Motor neuron (in vitro differentiated cells): Measurements from ENCODE around the gene PHIP. TPM values are rescaled to one million over a fixed set of nuclear protein-coding genes. Genes with fewer than 3 reads are reported as not detected.

ENCODE experiments used
- ATAC-seq, 8 experiments: fragments of 200-7000 bp; cut with Tn5 transposase; replicated peaks in 6 of 8; 2 replicates each; pipeline ENCODE4 v1.8.0; 2021; ENCODE audit warnings: mild to moderate bottlenecking in 8 of 8, moderate library complexity in 8 of 8
- H3K27ac ChIP-seq, 2 donors: fragments of 250-450 bp; sonication (Bioruptor Pico); 2 replicates each; pipeline ENCODE4 v1.9.0; 2021; ENCODE audit warnings: antibody characterized with exemption in 2 of 2, mild to moderate bottlenecking in 2 of 2, moderate library complexity in 1 of 2
- H3K4me1 ChIP-seq, 2 donors: fragments of 250-450 bp; sonication (Bioruptor Pico); replicated peaks in 1 of 2; 2 replicates each; pipeline ENCODE4 v1.6.1; 2021; ENCODE audit warnings: antibody characterized with exemption in 2 of 2, mild to moderate bottlenecking in 2 of 2, moderate library complexity in 1 of 2
- H3K4me3 ChIP-seq, 5 donors: fragments of 250-450 bp; sonication (Bioruptor Pico); 2 replicates each; pipeline ENCODE4 v1.9.0; 2021; ENCODE audit warnings: antibody characterized with exemption in 5 of 5, mild to moderate bottlenecking in 5 of 5, moderate library complexity in 4 of 5
- WGBS, 10 experiments: fragments of 450-650 bp; shearing (Covaris generic); methylation state at CpG; one replicate each; pipeline ENCODE4 v1.0.0; 2022; 5-methylcytosine and 5-hydroxymethylcytosine counted together
- in situ Hi-C, 9 experiments: fragments of 400-800 bp; cut with MboI; loops; one replicate each; pipeline ENCODE4 v1.15.0; 2021; ENCODE audit warnings: low sequenced_read_pairs in 9 of 9, low pct_unique_long_range_greater_than_20kb in 2 of 9; ENCODE audit not compliant: unreplicated experiment in 9 of 9
- total RNA-seq, 8 experiments: library from RNA; unstranded; fragments of 300-600 nt; gene quantifications; 2 replicates each; pipeline versions ENCODE4 v1.2.3 to v1.2.4, GENCODE V29; 2022

Gene PHIP
- total RNA-seq, 8 experiments from 2014 or later = 19.0 to 53.6 (median 42.5) TPM

DNA sequence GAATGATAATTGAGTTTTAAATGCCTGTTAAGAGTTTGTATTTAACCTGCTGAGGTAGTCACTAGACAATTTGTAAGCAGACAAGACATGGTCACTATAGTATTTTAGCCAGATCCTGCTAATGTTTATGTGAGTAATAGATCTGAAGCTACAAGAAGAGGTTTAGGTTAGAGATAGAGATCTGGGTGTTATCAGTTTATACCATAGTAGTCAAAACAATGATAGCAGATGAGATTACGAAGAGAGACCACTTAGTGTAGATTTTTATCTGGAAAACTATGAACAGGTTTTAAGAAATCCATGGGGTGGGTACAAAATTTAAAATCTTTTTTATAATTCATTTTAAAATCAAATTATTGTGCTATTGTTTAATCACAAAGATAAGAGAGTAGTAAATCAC is 47.5 kb downstream of the PHIP start:
- no peak overlapping the region for H3K4me3 ChIP-seq
- in situ Hi-C loops = no loop called here
- no peak for ATAC-seq
- no peak overlapping the region for H3K27ac ChIP-seq
- H3K4me1 ChIP-seq = no peaks in the 10 kb centered on the region
- 91 to 100% (median 100%) methylated on average over 1 of the region's 1 CpG; no CpG with 5 or more reads in 3 of the 10 experiments for WGBS, 10 experiments

DNA sequence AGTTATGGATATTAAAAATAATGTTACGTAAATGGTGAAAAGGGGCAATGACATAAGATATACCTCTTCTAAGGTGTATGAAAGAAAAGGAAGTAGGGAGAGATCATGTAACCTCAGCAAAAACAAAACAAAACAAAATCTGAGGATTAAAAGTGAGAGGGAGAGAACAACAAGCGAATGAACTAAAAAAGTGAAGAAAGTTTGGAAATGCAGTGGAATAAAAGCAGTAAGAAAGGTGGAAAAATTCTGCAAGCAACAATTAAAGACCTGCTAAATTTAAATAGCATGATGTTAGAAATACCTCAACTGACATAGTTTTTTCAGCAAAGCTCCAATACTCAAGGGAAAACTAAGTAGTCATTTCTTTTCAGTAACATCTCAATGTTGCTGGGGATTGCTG is 48.0 kb downstream of the PHIP start:
- Histone ChIP-seq H3K27ac (no peak overlapping the region), H3K4me3 (no peak overlapping the region), H3K4me1 (peaks cover 0 to 3% of the 10 kb centered on the region in 2 donors)
- ATAC-seq = no peak
- in situ Hi-C loops = no loop called here
- WGBS, 10 experiments = 90 to 100% (median 100%) methylated on average over 1 to 2 of the region's 2 CpGs

DNA sequence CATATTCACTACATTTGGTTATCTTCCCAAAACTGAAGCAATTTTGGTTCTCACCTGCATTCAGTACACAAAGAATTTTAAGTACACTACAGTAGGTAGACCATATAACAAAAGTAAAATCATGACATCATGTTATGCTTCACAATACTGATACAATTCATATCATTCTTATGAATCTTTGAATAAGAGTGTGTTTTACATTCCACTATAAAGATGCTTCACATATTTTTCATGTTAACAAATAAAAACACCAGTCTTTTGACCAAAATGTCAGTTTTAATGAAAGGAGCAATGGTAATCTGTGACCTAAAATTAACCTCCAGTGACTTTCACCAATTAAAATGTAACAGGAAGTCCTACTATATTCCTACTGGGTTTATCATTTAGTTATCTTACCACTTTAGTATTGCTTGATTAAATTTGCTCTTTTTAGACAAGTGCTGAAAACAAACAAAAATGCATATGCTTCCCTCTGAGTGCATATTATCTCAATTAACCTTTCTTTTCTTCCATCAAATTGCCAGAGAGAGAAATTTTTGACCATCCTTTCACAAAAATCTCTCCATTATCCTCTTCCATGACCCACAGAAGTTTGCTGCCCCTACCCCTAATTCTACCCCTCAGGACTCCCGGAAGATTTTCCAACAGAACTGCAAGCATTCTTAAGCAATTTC is 49.3 kb downstream of the PHIP start:
- no peak overlapping the region for H3K27ac ChIP-seq
- in situ Hi-C loops = no loop called here
- 67 to 100% (median 89%) methylated on average over 1 of the region's 1 CpG; no CpG with 5 or more reads in 1 of the 10 experiments for WGBS, 10 experiments

DNA sequence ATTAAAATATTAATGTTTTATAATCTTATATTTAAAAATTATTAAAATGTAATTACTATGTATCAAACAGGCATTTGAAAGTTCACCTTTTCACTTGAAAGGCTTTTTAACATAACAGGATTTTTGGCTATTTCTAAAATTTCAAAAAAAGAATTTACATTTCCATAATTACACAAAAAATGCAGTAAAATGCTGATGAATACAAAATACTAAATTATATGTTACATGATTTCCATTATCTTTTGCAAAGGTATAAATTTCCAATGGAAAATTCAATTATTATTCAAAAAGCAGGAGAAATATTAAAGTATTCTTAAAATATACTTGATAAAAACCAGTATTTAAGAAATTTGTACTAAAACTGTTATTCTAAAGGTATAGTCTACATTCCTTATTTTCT is 66.1 kb downstream of the PHIP start:
- no peak for ATAC-seq
- Histone ChIP-seq H3K4me3 (no peak overlapping the region), H3K4me1 (no peaks in the 10 kb centered on the region), H3K27ac (no peak overlapping the region)
- in situ Hi-C loops = no loop called here

More for the DNA sequence above, 49.3 kb downstream of the PHIP start:
- peaks cover 0 to 3% of the 10 kb centered on the region in 2 donors for H3K4me1 ChIP-seq
- no peak for ATAC-seq
- no peak overlapping the region for H3K4me3 ChIP-seq

DNA sequence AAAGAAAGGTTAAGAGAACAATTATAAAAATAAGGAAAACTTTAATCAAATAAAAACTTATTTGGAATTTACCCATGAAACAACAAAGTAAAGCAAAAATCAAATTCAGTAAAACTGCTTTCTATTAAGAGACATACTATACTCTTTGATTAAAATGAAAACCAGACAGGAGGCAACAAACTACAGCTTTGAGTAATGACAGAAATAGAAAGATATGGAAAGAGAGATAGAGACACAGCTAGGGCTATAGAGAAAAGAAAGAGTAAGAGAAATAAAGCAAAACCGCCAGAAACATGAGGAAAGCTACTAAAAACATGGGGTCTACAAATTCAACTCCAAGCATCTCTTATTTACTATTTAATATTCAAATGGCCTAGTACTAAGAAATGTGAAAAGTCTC is 67.6 kb downstream of the PHIP start:
- Histone ChIP-seq H3K4me1 (no peaks in the 10 kb centered on the region), H3K4me3 (no peak overlapping the region), H3K27ac (no peak overlapping the region)
- in situ Hi-C loops = no loop called here
- no peak for ATAC-seq
- WGBS, 10 experiments = 89 to 100% (median 100%) methylated on average over 1 of the region's 1 CpG

DNA sequence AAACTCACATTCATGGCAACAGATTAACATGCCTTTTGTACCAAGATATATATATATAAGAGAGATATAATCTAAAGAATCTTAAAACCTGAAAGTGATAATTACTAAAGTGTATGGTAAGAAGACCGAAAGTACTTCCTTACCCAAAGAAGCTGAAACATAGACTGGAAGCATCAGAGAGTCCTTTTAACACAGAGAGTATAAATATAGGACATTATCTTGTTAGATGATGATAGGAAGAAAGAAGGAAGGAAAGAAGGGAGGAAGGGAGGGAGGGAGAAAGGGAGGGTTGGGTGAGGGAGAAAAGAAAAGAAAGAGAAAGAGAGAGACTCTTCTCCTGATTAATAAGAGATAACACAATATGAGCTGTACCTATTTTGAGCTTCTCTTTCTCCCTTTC is 68.2 kb downstream of the PHIP start:
- no peak for ATAC-seq
- Histone ChIP-seq H3K27ac (no peak overlapping the region), H3K4me1 (no peaks in the 10 kb centered on the region), H3K4me3 (no peak overlapping the region)
- in situ Hi-C loops = no loop called here
- WGBS, 10 experiments = 73 to 100% (median 100%) methylated on average over 1 of the region's 1 CpG; no CpG with 5 or more reads in 1 of the 10 experiments

DNA sequence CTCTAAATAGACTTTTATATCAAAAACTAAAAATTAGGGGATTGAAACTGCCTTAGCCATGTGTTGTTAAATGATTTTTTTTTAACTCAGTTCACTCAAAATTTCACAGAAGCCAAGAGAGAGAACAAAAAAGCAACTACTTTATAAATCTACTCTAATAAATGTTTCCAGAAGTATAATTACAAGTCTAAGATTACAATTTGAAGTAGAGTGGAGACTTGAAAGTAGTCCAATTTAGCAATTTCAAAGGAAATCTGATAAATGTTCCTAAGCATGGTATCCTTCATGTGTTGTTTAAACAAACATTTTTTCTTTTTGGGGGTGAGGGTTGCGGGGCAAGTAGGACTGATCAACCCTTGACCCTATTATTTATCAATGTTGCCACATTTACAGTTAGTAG is 72.6 kb downstream of the PHIP start:
- ATAC-seq = no peak
- 91 to 100% (median 100%) methylated on average over 1 of the region's 1 CpG; no CpG with 5 or more reads in 4 of the 10 experiments for whole genome bisulfite sequencing, 10 experiments
- in situ Hi-C loops = no loop called here
- no peaks in the 10 kb centered on the region for H3K4me1 ChIP-seq
- no peak overlapping the region for H3K27ac ChIP-seq
- H3K4me3 ChIP-seq = no peak overlapping the region

DNA sequence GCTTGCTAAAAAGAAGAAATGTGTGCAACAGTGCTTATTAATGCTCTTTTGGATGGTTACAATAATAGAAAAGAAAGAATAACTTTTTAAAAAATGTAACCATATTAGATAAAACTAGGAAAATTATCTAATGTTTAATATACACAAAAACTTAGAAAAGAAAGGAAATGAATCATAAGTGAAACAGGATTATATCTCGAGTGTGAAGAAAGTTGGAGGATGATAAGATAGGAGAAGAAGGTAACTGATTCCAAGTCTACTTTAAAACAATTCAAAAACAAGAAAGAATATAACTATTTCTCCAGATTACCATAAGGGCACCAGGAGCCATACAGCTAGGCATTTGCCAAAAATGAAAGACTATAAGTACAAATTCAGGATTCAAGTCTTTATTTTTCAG is 73.0 kb downstream of the PHIP start:
- in situ Hi-C loops = no loop called here
- ATAC-seq = no peak
- Histone ChIP-seq H3K4me1 (no peaks in the 10 kb centered on the region), H3K27ac (no peak overlapping the region), H3K4me3 (no peak overlapping the region)
- 17 to 100% (median 100%) methylated on average over 1 of the region's 1 CpG; no CpG with 5 or more reads in 1 of the 10 experiments for WGBS, 10 experiments

DNA sequence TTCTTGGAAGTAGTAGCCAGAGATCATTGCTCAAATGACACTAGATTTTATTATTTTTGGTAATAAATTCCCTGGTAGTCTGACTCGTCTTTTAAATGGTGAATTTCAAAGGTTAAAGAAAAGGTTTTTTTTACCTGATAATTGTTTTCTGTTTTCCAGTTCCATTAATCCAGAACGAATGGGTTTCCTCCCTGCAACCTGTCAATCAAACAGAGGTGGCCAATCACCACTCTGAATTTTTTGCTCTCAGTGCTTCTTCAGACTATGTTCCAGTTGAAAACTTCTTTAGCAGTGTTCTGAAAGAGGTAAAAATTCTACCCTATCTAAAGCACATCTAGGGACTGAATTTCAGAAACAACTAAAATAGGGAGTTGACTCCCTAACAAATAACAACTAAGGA is 73.8 kb downstream of the PHIP start:
- no peak overlapping the region for H3K27ac ChIP-seq
- WGBS, 10 experiments = 80 to 100% (median 93%) methylated on average over 1 to 2 of the region's 2 CpGs; no CpG with 5 or more reads in 2 of the 10 experiments
- no peaks in the 10 kb centered on the region for H3K4me1 ChIP-seq
- ATAC-seq = no peak
- in situ Hi-C loops = no loop called here
- H3K4me3 ChIP-seq = no peak overlapping the region

DNA sequence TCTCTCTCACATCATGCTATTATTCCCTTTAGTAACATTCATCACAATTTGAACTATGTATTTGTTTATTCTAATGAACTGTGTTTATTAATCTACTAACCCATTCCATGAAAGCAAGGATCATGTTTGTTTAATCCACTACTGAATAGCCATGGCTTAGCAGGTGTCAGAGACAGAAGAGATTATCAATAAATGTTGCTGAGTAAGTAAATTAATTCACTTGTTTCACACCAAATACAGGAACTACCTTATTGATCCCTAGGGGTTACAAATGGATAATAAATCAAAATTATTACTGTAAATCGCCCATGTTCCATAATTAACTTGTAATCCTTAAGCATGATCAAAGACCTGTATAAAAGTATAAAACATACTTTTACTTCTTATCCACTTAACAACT is 76.6 kb downstream of the PHIP start:
- WGBS, 10 experiments = 22 to 100% (median 90%) methylated on average over 1 of the region's 1 CpG; no CpG with 5 or more reads in 3 of the 10 experiments
- Histone ChIP-seq H3K27ac (no peak overlapping the region), H3K4me1 (no peaks in the 10 kb centered on the region), H3K4me3 (no peak overlapping the region)
- no peak for ATAC-seq
- in situ Hi-C loops = no loop called here

DNA sequence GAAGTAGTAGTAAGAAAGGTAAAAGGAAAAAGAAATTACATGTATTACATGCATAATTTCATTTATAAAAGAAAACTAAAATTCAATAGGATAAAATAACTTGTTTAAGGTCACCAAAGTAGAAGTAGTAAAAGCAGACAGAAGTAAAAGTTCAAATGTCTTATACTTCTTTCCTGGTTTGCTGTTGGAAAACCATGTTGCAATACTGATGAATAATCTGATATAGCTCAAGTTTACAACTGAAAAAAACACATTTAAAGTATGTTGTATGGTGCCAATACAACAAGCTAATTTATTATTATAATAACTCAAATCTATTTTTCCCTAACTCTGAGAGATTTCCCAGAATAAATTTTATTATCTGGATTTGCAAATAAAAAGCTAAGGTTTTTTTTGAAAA is 78.3 kb downstream of the PHIP start:
- H3K27ac ChIP-seq = no peak overlapping the region
- H3K4me3 ChIP-seq = no peak overlapping the region
- no peaks in the 10 kb centered on the region for H3K4me1 ChIP-seq
- in situ Hi-C loops = no loop called here
- no peak for ATAC-seq

DNA sequence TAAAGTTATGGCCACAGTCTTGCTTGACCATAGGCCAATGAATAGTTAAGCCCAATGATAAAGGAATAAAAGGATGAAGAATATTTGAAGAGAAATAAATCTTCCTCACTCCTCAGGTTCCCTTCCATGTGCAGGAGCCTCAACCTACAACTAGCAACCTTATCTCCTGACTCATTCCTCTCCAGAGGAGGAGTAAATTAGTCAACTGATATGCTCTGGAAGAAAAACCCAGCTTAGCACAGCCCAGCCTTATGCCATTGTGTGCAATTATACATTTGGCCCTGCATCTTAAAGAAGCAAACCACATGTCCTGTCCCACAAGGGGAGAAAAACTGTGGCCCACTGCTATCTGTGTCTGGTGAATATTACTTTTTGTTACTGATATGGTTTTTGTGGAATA is 82.1 kb downstream of the PHIP start:
- no peaks in the 10 kb centered on the region for H3K4me1 ChIP-seq
- in situ Hi-C loops = no loop called here
- H3K27ac ChIP-seq = no peak overlapping the region
- ATAC-seq = no peak
- H3K4me3 ChIP-seq = no peak overlapping the region

DNA sequence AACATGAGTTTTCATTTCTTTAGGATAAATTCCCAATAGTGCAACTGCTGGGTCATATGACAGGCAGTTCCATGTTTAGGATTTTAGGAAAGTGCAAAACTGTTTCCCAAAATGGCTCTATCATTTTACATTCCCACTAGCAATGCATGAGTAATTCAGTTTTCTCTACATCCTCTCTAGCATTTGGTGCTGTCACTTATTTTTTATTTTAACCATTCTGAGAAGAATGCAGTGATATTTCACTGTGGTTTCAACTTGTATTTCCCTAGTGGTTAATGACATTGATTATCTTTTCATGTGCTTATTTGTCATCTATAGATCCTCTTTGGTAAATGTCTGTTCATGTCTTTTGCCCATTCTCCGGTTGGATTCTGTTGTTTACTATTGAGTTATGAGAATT is 82.7 kb downstream of the PHIP start:
- WGBS, 10 experiments = 71 to 100% (median 100%) methylated on average over 1 of the region's 1 CpG; no CpG with 5 or more reads in 3 of the 10 experiments
- Histone ChIP-seq H3K4me1 (no peaks in the 10 kb centered on the region), H3K27ac (no peak overlapping the region), H3K4me3 (no peak overlapping the region)
- in situ Hi-C loops = no loop called here
- ATAC-seq = no peak

DNA sequence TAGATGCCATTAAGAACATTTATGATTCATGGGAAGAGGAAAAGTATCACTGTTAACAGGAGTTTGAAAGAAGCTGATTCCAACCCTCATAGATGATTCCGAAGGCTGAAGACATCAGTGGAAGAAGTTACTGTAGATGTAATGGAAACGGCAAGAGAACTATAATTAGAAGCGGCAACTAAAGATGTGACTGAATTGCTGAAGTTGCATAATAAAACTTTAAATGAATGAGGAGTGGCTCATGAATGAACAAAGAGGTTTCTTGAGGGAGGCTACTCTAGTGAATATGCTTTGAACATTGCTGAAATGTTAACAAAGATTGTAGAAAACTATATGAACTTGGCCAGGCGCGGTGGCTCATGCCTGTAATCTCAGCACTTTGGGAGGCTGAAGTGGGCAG is 84.1 kb downstream of the PHIP start:
- in situ Hi-C loops = no loop called here
- WGBS, 10 experiments = 90 to 100% (median 100%) methylated on average over 2 to 5 of the region's 5 CpGs; no CpG with 5 or more reads in 2 of the 10 experiments

More for the DNA sequence above, 84.1 kb downstream of the PHIP start:
- Histone ChIP-seq H3K4me1 (no peaks in the 10 kb centered on the region), H3K4me3 (no peak overlapping the region), H3K27ac (no peak overlapping the region)
- ATAC-seq = no peak
